IPS-NIHi7 (cell line): ENCODE data around the gene YIF1A.

ENCODE experiments used
- DNase-seq: peaks from one replicate; pipeline ENCODE4 v3.0.0; 2012; ENCODE audit warnings: mixed read lengths; ENCODE audit errors: extremely low spot score

The YIF1A gene

GRCh38 chr11:66243782-66244535 is 45.0 kb downstream of the YIF1A start:
- DNase-seq, result no peak

- DNase-seq, result no peak
These were observed 46.7 kb downstream of the YIF1A start for GRCh38 chr11:66242095-66242765.

- no peak for DNase-seq
These were observed 48.2 kb downstream of the YIF1A start for GRCh38 chr11:66240781-66241136.

GRCh38 chr11:66239998-66240780 is 48.8 kb downstream of the YIF1A start:
- DNase-seq, result no peak

- no peak for DNase-seq
These were observed 49.4 kb downstream of the YIF1A start for GRCh38 chr11:66239511-66239910.

- no peak for DNase-seq
These were observed 50.0 kb downstream of the YIF1A start for GRCh38 chr11:66238786-66239413.

GRCh38 chr11:66237867-66238266 is 51.1 kb downstream of the YIF1A start:
- DNase-seq, result no peak

GRCh38 chr11:66235141-66235540 is 53.8 kb downstream of the YIF1A start:
- DNase-seq, result no peak
